HG03064 (cell line): ENCODE results near the gene RYR2.

ENCODE experiments used
- ATAC-seq: cut with Tn5 transposase; IDR thresholded peaks from one replicate; pipeline ENCODE4 v1.9.1; 2021; ENCODE audit warnings: low read depth; ENCODE audit not compliant: unreplicated experiment

Gene RYR2

DNA sequence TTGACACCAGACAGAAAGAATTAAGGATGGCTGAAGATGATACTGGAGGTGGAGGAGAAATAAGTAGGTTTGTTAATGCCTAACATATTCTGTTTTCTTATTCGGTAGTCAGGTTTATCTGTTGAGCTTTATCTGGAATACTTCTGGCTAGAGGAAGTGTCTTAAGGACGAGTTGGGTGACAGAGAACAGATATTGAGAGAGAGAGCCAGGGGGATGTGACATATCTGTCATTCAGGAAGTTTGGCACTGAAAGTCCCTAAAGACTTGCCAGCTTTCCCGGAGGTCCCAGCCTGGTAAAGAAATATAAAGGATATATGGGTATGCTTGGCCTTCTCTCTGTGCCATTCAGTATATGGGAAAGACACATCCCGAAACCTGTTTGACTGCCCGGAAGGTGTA, 568.2 kb downstream of the RYR2 start:
- no peak for ATAC-seq

DNA sequence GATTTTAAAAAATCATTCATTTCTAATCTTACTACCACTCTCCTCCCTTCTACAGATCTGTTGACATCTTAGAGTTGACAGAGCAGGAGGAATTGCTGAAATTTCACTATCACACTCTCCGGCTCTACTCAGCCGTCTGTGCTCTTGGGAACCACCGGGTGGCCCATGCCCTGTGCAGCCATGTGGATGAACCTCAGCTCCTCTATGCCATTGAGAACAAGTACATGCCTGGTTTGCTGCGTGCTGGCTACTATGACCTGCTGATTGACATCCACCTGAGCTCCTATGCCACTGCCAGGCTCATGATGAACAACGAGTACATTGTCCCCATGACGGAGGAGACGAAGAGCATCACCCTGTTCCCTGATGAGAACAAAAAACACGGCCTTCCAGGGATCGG, 572.0 kb downstream of the RYR2 start:
- no peak for ATAC-seq

DNA sequence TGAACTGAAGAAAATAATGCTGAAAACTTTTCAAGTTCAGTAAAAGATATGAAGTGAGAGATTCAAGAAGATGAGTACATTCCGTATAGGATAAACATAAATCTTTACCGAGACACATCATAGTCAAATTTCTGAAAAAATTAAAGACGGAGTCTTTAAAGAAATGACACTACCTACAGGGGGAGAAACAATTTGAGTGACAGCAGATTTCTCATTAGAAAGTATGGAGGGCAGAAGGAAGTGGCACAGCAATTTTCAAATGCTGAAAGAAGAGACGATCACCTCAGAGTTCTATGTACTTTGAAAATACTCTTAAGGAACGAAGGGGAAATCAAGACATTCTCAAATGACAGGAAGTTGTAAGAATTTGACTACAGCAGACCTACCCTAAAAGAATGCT, 577.6 kb downstream of the RYR2 start:
- ATAC-seq: no peak

- no peak for ATAC-seq
These were observed 592.9 kb downstream of the RYR2 start for GRCh38 chr1:237634922-237635321.

- no peak for ATAC-seq
These were observed 596.6 kb downstream of the RYR2 start for GRCh38 chr1:237638555-237638954.

DNA sequence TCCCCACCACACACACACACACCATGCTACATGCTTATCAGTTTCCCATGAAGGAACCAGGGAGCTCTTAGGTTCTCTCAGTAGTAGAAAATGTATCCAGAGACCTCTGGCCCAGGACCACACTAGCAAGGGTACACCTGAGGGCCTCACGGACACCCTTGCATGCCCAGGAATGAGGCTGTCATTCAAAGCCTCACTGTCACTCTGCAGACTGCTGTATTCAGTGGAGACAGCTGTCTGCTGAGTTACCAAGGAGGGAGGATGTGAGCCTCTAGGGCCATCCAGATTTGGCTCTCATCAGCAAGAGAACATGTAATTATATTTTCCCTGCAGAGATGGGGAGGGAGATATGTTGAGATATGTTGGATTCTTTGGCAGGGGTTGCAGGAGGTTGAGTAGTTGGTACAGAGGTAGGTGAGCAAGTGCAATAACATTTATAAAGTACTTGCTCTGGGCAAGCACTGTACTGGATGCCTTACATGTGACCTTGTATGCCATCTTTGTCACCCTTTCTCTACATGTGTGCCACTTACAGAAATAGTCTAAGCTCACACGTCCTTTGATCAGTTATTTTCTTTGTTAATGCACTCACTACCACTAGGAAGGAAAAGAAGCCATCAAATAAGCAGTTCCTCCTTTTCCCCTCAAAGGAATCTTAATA, 598.2 kb downstream of the RYR2 start:
- ATAC-seq: no peak

GRCh38 chr1:237640966-237641365, 599.0 kb downstream of the RYR2 start:
- ATAC-seq: no peak

GRCh38 chr1:237650809-237651208, 608.8 kb downstream of the RYR2 start:
- ATAC-seq: no peak

DNA sequence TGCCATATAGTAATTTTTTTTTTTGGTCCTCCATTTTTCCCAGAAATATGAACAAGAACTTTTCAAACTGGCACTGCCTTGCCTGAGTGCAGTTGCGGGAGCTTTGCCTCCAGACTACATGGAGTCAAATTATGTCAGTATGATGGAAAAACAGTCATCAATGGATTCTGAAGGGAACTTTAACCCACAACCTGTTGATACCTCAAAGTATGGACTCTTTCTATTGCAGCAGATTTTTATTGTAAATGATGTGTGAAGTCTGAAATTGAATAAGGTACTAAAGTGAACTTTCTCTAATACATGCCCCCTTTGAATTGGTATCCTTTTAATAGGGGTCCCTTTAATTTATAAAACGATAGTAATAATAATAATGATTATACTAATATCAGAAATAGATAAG, 613.8 kb downstream of the RYR2 start:
- no peak for ATAC-seq

DNA sequence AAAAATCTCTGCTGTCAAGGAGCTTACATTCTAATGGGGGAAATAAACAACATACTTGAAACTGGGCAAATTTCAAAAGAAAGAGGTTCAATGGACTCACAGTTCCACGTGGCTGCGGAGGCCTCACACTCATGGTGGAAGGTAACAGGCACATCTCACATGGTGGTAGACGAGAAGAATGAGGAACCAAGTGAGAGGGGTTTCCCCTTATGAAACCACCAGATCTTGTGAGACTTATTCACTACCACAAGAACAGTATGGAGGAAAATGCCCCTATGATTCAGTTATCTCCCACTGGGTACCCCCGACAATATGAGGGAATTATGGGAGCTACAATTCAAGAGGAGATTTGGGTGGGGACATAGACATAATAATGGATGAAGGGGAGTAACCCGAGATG, 622.4 kb downstream of the RYR2 start:
- ATAC-seq: no peak

GRCh38 chr1:237670302-237670701, 628.3 kb downstream of the RYR2 start:
- ATAC-seq: no peak

DNA sequence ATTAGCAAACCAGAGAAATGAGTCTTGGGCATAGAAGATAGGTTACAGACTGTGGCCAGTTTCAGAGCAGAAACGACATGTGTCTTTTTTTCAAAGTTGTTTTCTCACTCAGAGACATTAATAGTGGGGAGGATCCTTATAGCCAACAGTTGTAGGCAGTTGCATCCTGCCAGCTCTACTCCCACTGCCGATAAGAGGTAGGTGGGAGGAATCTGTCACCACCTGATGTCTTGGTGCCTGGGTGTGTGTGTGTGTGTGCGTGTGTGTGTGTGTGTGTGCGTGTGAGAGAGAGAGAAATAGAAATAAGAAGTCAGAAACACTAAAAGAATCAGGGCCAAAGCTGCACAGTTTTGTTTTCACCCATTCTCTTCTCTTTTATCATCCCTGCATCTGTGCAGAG, 629.3 kb downstream of the RYR2 start:
- no peak for ATAC-seq

DNA sequence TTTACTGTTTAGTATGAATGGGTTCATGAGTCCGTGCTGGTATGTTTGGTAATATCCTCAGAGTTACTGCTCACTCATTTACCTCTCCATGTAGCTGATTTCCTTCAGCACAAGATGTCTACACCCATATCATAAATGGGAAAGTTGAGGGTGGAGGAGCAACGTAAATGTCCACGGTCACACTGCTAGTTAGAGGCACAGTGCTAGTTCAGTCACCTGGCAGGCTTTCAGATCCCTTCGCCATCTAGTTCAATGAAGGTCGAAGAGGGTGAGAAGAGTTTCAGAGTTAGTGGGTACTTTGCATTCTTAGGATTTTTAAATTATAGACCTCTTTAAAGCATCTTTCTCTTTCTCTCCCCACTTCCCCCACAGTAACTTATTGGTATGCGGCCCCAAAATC, 630.0 kb downstream of the RYR2 start:
- ATAC-seq: no peak

GRCh38 chr1:237672748-237673147, 630.8 kb downstream of the RYR2 start:
- ATAC-seq: no peak

DNA sequence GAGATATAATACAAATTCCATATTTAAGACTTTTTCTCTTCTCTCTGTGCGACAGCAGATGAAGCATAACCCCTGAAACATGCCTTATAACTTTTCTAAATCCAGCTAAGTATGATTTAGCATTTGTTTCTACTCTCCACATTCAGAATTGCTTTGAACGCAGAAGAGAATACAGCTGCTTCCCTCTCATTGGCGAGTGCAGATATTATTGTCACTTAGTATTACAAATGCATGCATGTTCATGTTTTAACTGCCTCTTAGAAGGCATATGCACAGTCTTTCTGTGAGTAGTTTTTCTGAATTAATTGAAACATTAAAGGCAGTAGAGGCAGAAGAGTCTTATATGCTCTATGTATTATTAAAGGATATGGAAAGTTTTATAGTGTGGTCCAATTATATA, 631.6 kb downstream of the RYR2 start:
- no peak for ATAC-seq

- ATAC-seq: no peak
These were observed 636.0 kb downstream of the RYR2 start for GRCh38 chr1:237677979-237678378.

GRCh38 chr1:237679687-237680086, 637.7 kb downstream of the RYR2 start:
- ATAC-seq: no peak

GRCh38 chr1:237681210-237681609, 639.2 kb downstream of the RYR2 start:
- ATAC-seq: no peak

- ATAC-seq: no peak
These were observed 642.3 kb downstream of the RYR2 start for GRCh38 chr1:237684236-237684635.

- ATAC-seq: no peak
These were observed 643.6 kb downstream of the RYR2 start for GRCh38 chr1:237685551-237685950.

GRCh38 chr1:237687804-237688203, 645.8 kb downstream of the RYR2 start:
- no peak for ATAC-seq

- ATAC-seq: no peak
These were observed 648.7 kb downstream of the RYR2 start for GRCh38 chr1:237690656-237691055.

- ATAC-seq: no peak
These were observed 650.3 kb downstream of the RYR2 start for GRCh38 chr1:237692255-237692654.
